Thyroid gland (tissue), 4 donors: ENCODE measurements around the gene S100A3. TPM values are rescaled to one million over a fixed set of nuclear protein-coding genes. Genes with fewer than 3 reads are reported as not detected.

ENCODE experiments used
- DNase-seq, 2 donors: peaks; one replicate each; pipeline ENCODE4 v3.0.0-alpha.2; 2019
- H3K27ac ChIP-seq, 3 donors: fragments of 200-600 bp; sonication (generic); 1 replicate in 2 of 3; 2 replicates in 1 of 3; pipeline ENCODE4 v1.5.1; 2016 to 2019; ENCODE audit warnings: mild to moderate bottlenecking in 1 of 3, moderate library complexity in 1 of 3
- H3K27me3 ChIP-seq: fragments of 200-600 bp; sonication (generic); one replicate; pipeline ENCODE4 v1.5.1; 2019
- H3K36me3 ChIP-seq, 2 donors: fragments of 200-600 bp; sonication (generic); one replicate each; pipeline ENCODE4 v1.5.1; 2016 to 2019
- H3K4me1 ChIP-seq, 2 donors: fragments of 200-600 bp; sonication (generic); one replicate each; pipeline ENCODE4 v1.5.1; 2017 to 2019
- H3K4me3 ChIP-seq, 3 donors: fragments of 200-600 bp; sonication (generic); replicated peaks in 1 of 3; 1 replicate in 2 of 3; 2 replicates in 1 of 3; pipeline ENCODE4 v1.5.1; 2016; ENCODE audit warnings: mild to moderate bottlenecking in 1 of 3
- H3K9me3 ChIP-seq: fragments of 200-600 bp; sonication (generic); one replicate; pipeline ENCODE4 v1.5.1; 2017
- CTCF ChIP-seq, 6 experiments: fragments of 200-600 bp in 3 of 6; fragments of 450-650 bp in 3 of 6; sonication (generic) in 3 of 6; IDR thresholded peaks; one replicate each; pipeline ENCODE4 v1.5.1; 2016 to 2019; ENCODE audit warnings: antibody characterized with exemption in 6 of 6, mild to moderate bottlenecking in 2 of 6, inconsistent platforms in 1 of 6, moderate library complexity in 1 of 6
- POLR2A ChIP-seq, 2 donors: fragments of 450-650 bp; IDR thresholded peaks; one replicate each; pipeline ENCODE4 v1.6.1; 2017; ENCODE audit warnings: antibody characterized with exemption in 2 of 2, mild to moderate bottlenecking in 2 of 2, moderate library complexity in 1 of 2
- WGBS, 2 donors: methylation state at CpG; one replicate each; pipeline ENCODE4 v1.1.5; 2017; 5-methylcytosine and 5-hydroxymethylcytosine counted together
- intact Hi-C: fragments of 100-400 bp; cut with DNase I; formaldehyde crosslinking; loops from one replicate; pipeline ENCODE4 v1.15.1; 2023
- total RNA-seq, 4 donors: library from RNA; depleted of rRNA; stranded (reverse); fragments of >200 nt; gene quantifications; one replicate each; pipeline ENCODE4 v1.2.3, GENCODE V29; 2016

Gene S100A3
- total RNA-seq, 4 donors from 2014 or later = 0.83 to 1.7 TPM; not detected in 2

DNA sequence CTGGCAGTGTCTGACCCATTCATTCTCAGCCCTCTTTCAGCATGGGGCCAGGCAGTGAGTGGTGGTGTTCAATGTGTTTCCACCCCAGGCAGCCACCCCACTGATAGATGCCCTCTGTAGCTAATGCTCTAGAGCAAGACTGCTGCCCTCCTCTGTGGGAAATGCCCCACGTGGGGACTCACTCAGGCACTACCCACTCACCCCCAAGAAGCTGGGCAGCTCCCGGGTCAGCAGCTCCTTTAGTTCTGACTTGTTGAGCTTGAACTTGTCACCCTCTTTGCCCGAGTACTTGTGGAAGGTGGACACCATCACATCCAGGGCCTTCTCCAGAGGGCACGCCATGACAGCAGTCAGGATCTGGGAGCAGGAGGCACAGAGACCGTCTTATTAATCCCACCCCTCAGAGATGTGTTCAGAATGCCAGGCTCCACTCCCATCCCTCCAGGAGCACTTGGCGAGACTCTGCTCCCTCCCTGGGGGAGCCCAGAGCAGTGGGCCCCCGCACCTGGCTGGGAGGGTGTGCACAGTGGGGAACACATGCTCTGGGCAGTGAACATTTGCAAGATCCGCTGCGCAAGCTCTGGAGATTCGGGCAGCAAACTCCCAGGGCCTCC, 4.5 kb downstream of the S100A3 start:
- WGBS, 2 donors = 43 to 44% methylated on average over 6 to 10 of the region's 10 CpGs
- no peak for TF ChIP-seq POLR2A (IDR thresholded peaks at IDR 0.05)
- no peak for TF ChIP-seq CTCF (IDR thresholded peaks at IDR 0.05)
- Histone ChIP-seq H3K4me1 (peaks cover 54 to 100% of the 10 kb centered on the region in 2 donors), H3K27ac (peak overlapping the region; percentile 74 to 96 (median 94)), H3K36me3 (no peaks in the 10 kb centered on the region), H3K9me3 (no peaks in the 10 kb centered on the region), H3K4me3 (peak overlapping the region in 1 of 3 donors; percentile 14), H3K27me3 (no peaks in the 10 kb centered on the region)
- intact Hi-C loops = no loop called here
- DNase-seq = no peak

- WGBS, 2 donors = 87 to 89% methylated on average over 4 of the region's 4 CpGs
- Histone ChIP-seq H3K4me1 (peaks cover 56 to 94% of the 10 kb centered on the region in 2 donors), H3K9me3 (no peaks in the 10 kb centered on the region), H3K36me3 (no peaks in the 10 kb centered on the region), H3K27ac (peak overlapping the region in 2 of 3 donors; percentile 94 to 96), H3K27me3 (no peaks in the 10 kb centered on the region), H3K4me3 (no peak overlapping the region)
- TF ChIP-seq CTCF (IDR thresholded peaks at IDR 0.05) = no peak
- TF ChIP-seq POLR2A (IDR thresholded peaks at IDR 0.05) = no peak
- DNase-seq = no peak
- intact Hi-C loops = no loop called here
These were observed 5.3 kb downstream of the S100A3 start for GRCh38 chr1:153543736-153544135.

GRCh38 chr1:153542956-153543711, 5.9 kb downstream of the S100A3 start:
- 72 to 75% methylated on average over 13 of the region's 13 CpGs for WGBS, 2 donors
- TF ChIP-seq CTCF (IDR thresholded peaks at IDR 0.05) (no peak), POLR2A (IDR thresholded peaks at IDR 0.05) (no peak)
- no peak for DNase-seq
- Histone ChIP-seq H3K4me1 (peaks cover 56 to 88% of the 10 kb centered on the region in 2 donors), H3K9me3 (no peaks in the 10 kb centered on the region), H3K27ac (peak overlapping the region in 2 of 3 donors; percentile 56 to 94), H3K36me3 (no peaks in the 10 kb centered on the region), H3K4me3 (no peak overlapping the region), H3K27me3 (no peaks in the 10 kb centered on the region)
- intact Hi-C loops = no loop called here

DNA sequence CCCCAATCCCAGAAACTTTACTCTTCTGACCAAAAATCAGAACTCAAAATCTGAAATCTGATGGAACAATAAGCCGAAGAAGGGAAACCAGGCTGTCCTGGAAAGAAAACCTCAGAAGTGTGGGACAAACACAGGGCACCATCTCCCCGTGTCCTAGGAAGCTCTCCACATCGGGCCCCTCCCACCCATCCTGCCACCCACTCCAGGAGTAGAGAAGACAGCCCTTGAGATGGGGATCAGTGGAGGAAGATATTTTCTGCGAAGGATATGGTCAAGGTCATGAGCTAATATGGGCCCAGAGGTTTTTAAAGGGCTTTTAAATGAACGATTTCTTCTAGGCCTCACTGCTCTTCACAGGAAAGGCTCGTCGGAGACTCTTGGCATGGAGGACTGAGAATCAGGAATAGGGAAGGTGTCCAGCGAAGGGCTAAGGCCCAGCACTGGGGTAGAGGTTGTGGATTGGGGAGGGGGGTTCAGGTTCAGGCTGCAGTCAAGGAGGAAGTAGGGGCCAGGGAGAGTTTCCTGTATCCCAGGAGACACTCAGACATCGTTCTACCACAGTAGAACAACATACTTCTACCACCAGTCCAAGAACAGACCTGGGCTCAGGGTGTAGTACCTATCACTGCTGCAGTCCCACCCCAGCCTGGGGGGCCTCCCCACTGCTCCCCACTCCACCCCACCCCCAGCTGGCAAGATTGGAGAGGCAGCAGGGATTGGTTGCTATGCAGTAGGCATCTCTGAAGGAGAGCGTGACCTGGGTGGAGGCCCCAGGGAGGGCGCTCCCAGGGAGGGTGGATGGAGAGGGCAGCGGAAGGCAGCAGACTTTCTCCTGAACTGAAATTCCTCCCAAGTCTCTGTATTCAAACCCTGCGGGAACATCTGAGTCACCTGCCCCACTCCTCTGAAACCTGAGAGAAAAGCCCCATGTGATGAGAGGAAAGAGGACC, 7.1 kb downstream of the S100A3 start:
- Histone ChIP-seq H3K9me3 (no peaks in the 10 kb centered on the region), H3K4me1 (peaks cover 47 to 78% of the 10 kb centered on the region in 2 donors), H3K27ac (peak overlapping the region; percentile 66 to 87 (median 81)), H3K27me3 (no peaks in the 10 kb centered on the region), H3K4me3 (no peak overlapping the region), H3K36me3 (no peaks in the 10 kb centered on the region)
- WGBS, 2 donors = 54 to 66% methylated on average over 13 of the region's 13 CpGs
- intact Hi-C loops = no loop called here
- TF ChIP-seq CTCF (IDR thresholded peaks at IDR 0.05) (no peak), POLR2A (IDR thresholded peaks at IDR 0.05) (no peak)
- peak; percentile 32 to 46 for DNase-seq
